Kidney glomerular epithelial cell (primary cell): ENCODE measurements around the gene CLDN5.

Experiments used
- DNase-seq: peaks from one replicate; lab custom pipeline; 2025; lab: John Stamatoyannopoulos, UW

CLDN5 gene

DNA sequence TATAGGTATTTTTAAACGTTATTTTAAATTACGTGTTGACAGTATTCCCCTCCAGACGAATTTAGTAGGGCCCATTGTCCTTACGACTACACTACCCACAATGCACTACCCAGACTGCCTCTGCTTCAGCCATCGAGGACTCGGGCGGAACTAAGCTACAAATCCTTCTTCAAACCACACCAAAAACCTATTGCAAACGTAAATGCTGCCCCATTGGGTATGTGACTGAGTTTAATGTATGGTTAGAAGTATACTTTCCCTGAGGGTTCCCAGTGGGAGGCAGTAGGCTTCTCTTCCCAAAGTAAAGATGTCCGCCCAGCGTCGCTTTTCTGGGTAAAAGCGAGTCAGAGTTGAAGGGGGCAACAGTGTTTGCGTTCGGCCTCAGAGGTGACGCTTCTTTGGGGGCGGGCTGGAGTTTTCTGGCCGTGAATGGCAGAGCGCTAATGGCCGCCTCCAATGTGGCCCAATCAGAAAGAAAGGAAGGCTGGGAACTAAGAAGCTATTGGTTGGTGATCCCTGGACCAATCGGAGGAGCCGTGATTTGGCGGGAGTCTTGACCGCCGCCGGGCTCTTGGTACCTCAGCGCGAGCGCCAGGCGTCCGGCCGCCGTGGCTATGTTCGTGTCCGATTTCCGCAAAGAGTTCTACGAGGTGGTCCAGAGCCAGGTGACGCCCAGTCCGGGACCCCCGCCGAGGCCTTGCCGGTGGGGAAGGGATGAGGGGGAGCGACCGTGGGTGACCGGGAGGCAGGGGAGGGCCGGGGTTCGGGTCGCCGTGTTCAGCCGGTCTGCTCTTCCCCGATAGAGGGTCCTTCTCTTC, 44.6 kb downstream of the CLDN5 start, which contains the start of gene CDC45:
Gene CDC45, plus strand, starts transcription at position 566 of the 818 bp plus-strand sequence. Its CDS starts 49 bp downstream, at position 615.
- DNase-seq = peak; percentile 99

DNA sequence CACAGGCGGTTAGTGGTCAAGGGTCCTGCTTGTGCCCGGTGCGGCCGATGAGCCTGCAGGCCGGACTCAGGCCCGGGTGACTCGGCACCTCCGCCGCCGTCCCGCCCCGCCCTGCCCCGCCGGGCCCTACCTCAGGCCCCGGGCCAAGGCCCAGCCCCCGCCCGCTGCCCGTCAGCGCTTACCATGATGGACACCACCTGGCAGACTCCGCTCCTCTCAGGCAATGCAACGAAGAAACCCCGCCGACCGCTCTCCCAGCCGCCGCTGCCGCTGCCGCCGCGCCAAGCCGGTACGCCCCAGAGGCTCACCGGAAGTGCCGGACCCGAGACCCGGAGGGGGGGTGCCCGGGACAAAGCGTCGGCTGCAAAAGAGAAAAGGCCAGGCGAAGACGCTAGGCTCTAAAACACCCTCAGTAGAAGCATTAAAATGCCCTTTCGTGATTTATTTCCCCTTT, 45.3 kb downstream of the CLDN5 start, which contains the start of gene UFD1:
Gene UFD1, minus strand, starts transcription at position 293 of the 454 bp plus-strand sequence. Its CDS starts 108 bp downstream, at position 185.
- peak; percentile 85 for DNase-seq

GRCh38 chr22:19478045-19478900, 45.9 kb downstream of the CLDN5 start:
- DNase-seq = peak; percentile 16

- no peak for DNase-seq
Observed at GRCh38 chr22:19477321-19478044, 46.7 kb downstream of the CLDN5 start.

GRCh38 chr22:19476023-19476422, 48.2 kb downstream of the CLDN5 start:
- DNase-seq = no peak

- DNase-seq = no peak
Observed at GRCh38 chr22:19473578-19473977, 50.6 kb downstream of the CLDN5 start.
